Fibroblast of skin of left quadriceps (primary cell): ENCODE measurements around the gene TRIM21.
A peak's percentile ranks its signal among the peaks of the same experiment; 100 is the strongest.
"Not testable (repeated sequence)": the region's sequence is repeated elsewhere in the genome, so short reads cannot be mapped to it uniquely, and the experiment has no call there.

Source experiments
- DNase-seq, 2 experiments: peaks; one replicate each; pipeline ENCODE4 v3.0.0-alpha.2; 2013; ENCODE audit warnings: low read depth in 2 of 2

TRIM21 gene

DNA sequence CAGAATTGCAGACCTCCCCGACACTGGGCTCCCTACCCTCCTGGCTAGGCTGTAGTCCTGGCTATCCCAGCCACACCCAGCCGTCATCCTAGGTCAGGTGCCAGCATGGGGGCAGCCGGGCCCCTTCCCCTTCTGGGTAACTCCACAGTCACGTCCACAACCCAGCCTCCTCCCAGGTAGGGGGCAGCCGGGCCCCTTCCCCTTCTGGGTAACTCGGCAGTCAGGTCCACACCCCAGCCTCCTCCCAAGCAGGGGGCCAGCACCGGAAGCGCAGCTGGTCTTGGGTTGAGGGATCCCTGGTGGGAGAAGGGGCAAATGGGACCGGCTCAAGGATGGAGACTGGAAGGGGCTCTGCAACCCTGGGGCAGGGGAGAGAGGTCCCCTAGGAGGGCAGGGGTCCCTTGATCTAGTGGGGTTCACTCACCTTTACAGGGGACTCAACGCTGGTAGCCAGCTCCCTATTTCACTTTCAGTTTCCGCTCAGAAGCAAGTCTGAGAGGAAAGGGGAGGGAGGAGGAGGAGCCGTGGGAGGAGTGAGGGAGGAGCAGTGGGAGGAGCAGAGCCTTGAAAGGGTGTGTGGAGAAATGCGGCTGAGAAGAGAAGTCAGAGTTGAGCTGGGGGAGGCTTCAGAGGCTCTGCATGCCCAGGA is at the start of gene TRIM21:
TRIM21 (minus strand) TSS at position 494 of the 649 bp plus-strand sequence. CDS start 3,293 bp downstream, outside the sequence.
- DNase-seq, result peak; percentile 61 to 62

DNA sequence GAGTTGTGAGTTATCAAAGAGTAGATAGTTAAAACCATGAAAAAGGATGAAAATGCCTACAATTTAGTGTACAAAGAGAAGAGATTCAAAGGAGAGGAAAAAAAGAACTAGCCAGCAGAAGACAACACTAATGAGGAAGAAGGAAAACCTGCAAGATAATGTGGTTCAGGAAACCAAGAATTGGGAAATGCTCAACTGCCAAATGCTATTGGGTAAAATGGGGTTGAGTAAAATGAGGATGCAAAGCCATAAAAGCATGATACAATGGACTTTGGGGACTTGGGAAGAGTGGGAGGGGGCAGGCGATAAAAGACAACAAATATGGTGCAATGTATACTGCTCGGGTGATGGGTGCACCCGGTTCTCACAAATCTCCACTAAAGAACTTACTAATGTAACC is 48.0 kb upstream of the TRIM21 start:
- DNase-seq, result no peak

DNA sequence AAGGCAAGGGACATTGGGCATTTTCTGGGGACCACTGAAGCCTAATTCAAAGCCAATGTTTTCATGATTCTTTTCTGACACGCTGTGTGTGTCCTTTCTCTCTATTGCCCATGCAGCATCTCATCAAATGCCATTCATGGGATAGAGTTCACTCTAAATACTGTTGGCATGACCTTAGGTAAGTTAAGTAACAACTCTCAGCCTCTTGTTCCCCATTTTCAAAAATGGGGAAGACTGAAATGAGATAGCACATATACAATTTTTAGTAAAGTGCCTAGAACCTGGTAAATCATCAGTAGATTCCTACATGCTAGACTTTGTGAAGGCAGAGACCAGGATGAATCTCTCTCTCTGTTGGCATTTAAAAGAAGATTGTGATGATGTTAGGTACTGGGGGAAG is 42.9 kb upstream of the TRIM21 start:
- DNase-seq, result no peak

DNA sequence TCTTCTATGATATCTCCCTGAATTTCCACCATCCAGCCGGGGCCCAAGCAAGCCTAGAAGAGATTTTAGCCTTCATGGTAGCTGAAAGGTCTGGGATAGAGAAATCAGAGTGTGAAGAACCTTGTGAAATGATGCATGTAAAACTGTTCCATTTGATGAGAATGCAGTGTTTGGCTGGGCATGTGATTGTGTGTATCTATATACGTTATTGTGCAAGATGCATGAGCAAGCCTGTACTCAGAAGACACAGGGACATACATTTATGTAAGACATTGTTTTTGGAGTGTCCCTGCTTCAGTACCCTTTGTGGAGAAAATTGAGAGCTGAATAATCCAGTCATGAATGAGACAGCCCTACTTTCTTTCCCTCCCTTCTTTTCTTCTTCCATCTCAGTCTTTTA is 40.4 kb upstream of the TRIM21 start:
- no peak for DNase-seq

- DNase-seq, result no peak
Measured at GRCh38 chr11:4430051-4430450, 36.5 kb upstream of the TRIM21 start.

- no peak for DNase-seq
Measured at GRCh38 chr11:4418403-4418802, 24.9 kb upstream of the TRIM21 start.

DNA sequence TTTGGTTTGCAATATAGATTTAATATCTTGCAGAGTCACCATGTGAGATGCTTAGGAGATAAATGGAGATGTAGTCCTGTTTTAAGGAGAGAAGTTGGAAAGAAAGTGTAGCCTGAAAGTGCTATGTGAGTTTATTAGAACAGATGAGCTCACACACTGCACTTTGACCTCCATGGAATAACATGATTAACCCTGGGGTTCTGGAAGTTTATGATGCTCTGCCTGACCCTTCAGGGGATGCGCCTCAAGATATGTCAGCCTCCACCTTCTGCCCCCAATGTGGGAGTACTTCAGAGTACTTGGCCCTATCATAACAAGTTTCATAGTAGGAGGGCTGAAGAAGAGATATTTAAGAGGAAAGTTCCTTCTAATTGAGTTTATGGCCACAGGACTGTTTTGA is 23.3 kb upstream of the TRIM21 start:
- no peak for DNase-seq

- no peak for DNase-seq
Measured at GRCh38 chr11:4416306-4416705, 22.8 kb upstream of the TRIM21 start.

- not testable (repeated sequence) for DNase-seq
Measured at GRCh38 chr11:4406206-4406605, 12.7 kb upstream of the TRIM21 start.

DNA sequence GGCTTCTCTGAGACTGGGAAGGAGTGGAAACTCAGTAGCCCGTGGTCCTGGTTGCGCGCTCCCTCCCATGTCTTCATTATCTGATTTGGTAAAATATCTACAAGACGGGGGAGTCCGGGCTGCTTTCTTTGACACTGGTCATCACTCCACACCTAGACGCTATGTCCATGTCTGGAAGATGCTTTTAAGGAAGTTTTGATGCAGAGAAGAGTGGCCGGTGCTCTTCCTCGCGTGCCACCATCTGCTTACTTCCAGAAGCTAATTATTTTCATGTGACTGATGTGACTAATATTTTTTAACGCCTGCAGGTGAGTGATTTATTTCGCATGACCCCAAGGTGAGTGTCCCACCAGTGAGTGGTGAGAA is 339 bp upstream of the TRIM21 start:
- DNase-seq, result no peak

GRCh38 chr11:4388221-4388620 is 5.3 kb downstream of the TRIM21 start:
- DNase-seq, result no peak

GRCh38 chr11:4385978-4386740 is 7.3 kb downstream of the TRIM21 start:
- no peak for DNase-seq

- no peak for DNase-seq
Measured at GRCh38 chr11:4381901-4382300, 11.6 kb downstream of the TRIM21 start.

GRCh38 chr11:4375431-4376140 is 17.9 kb downstream of the TRIM21 start:
- no peak for DNase-seq

- no peak for DNase-seq
Measured at GRCh38 chr11:4370166-4370565, 23.3 kb downstream of the TRIM21 start.

GRCh38 chr11:4368286-4368685 is 25.2 kb downstream of the TRIM21 start, which contains the start of gene OR52B4:
Gene OR52B4 (minus strand): TSS chr11:4368386. CDS start chr11:4368295, 91 bp downstream.
- no peak for DNase-seq

DNA sequence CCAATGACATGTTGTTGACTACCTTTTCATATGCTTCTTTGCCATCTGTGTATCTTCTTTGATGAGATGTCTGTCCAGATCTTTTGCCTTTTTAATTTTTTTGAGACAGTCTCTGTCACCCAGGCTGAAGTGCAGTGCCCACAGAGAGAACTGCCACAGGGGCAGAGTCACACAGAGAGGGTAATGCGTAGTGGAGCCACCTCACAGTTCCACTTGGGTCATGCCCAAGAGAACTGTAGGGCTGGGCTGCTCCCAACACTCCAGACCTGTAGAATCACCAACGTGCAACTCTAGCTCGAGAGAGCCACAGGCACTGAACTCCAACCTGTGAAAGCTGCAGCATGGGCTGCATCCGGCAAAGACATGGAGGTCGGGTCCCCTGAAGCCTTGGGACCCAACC is 45.4 kb downstream of the TRIM21 start:
- DNase-seq, result not testable (repeated sequence)

GRCh38 chr11:4345366-4345765 is 48.1 kb downstream of the TRIM21 start:
- not testable (repeated sequence) for DNase-seq
